Ovary (tissue), 3 donors: ENCODE measurements around the gene BDP1.
"Not testable (repeated sequence)": the region's sequence is repeated elsewhere in the genome, so short reads cannot be mapped to it uniquely, and the experiment has no call there.

Experiments used
- EP300 ChIP-seq: sonication (generic); formaldehyde crosslinking; IDR thresholded peaks from one replicate; pipeline ENCODE4 v1.6.1; 2017; ENCODE audit warnings: antibody characterized with exemption
- TF ChIP-seq, protein P1 (sequence below), 3 donors: fragments of 450-650 bp in 2 of 3; fragments of 200-600 bp in 1 of 3; IDR thresholded peaks; one replicate each; pipeline versions ENCODE4 v1.5.1 to v1.8.0; 2016 to 2022; ENCODE audit warnings: antibody characterized with exemption in 3 of 3, mild to moderate bottlenecking in 1 of 3
- donor health status: DM: no; HTN: no; CAD: no.

DNA sequence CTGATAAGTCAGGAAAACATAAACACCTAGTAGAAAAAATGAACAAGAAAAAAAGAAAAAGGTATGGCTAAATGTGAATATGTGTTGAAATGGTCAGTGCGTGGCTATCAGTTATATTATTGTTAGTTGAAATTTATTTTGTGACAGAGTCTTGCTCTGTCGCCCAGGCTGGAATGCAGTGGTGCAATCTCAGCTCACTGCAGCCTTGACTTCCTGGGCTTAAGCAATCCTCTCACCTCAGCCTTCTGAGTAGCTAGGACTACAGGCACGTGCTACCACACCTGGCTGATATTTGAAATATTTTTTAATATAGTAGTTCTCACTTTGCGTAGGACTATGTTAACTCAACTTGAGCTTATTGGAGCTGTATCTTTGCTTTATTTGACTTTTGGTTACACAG, 38.8 kb downstream of the BDP1 start:
- TF ChIP-seq, protein P1, sequence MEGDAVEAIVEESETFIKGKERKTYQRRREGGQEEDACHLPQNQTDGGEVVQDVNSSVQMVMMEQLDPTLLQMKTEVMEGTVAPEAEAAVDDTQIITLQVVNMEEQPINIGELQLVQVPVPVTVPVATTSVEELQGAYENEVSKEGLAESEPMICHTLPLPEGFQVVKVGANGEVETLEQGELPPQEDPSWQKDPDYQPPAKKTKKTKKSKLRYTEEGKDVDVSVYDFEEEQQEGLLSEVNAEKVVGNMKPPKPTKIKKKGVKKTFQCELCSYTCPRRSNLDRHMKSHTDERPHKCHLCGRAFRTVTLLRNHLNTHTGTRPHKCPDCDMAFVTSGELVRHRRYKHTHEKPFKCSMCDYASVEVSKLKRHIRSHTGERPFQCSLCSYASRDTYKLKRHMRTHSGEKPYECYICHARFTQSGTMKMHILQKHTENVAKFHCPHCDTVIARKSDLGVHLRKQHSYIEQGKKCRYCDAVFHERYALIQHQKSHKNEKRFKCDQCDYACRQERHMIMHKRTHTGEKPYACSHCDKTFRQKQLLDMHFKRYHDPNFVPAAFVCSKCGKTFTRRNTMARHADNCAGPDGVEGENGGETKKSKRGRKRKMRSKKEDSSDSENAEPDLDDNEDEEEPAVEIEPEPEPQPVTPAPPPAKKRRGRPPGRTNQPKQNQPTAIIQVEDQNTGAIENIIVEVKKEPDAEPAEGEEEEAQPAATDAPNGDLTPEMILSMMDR (IDR thresholded peaks at IDR 0.05): not testable (repeated sequence)
- TF ChIP-seq EP300: not testable (repeated sequence)
